ENCODE data around the gene ZNF615.
"Not testable (repeated sequence)": the region's sequence is repeated elsewhere in the genome, so short reads cannot be mapped to it uniquely, and the experiment has no call there.

ZNF615 gene

GRCh38 chr19:52007806-52008557 is at the start of gene ZNF615:
Gene ZNF615 (minus strand): TSS chr19:52008211. CDS start chr19:52003711, 4,500 bp downstream.
- Mint-ChIP-seq H3K9me3 (peaks cover 14% of the 10 kb centered on the region), H3K4me1 (peaks cover 17% of the 10 kb centered on the region), H3K36me3 (peaks cover 19% of the 10 kb centered on the region), H3K27ac (peak within 1 kb of the TSS; percentile 93), H3K4me3 (peak within 1 kb of the TSS; percentile 90)
- DNase-seq (ENCODE audit: low spot score in 2 of 2) (peak; percentile 83 to 94), ATAC-seq (peak; percentile 99)

GRCh38 chr19:52056480-52056879 is 48.5 kb upstream of the ZNF615 start:
- ATAC-seq; H3K4me3 Mint-ChIP-seq; H3K4me1 Mint-ChIP-seq; H3K27ac Mint-ChIP-seq; H3K36me3 Mint-ChIP-seq; DNase-seq (ENCODE audit: low spot score in 2 of 2): not testable (repeated sequence)
- peaks cover 23% of the 10 kb centered on the region for H3K9me3 Mint-ChIP-seq

- not testable (repeated sequence) for H3K4me3 Mint-ChIP-seq; ATAC-seq; H3K27ac Mint-ChIP-seq; DNase-seq (ENCODE audit: low spot score in 2 of 2)
- Mint-ChIP-seq H3K36me3 (peaks cover 26% of the 10 kb centered on the region), H3K4me1 (peaks cover 23% of the 10 kb centered on the region), H3K9me3 (peaks cover 33% of the 10 kb centered on the region)
Measured at GRCh38 chr19:52051736-52052135, 43.7 kb upstream of the ZNF615 start.

GRCh38 chr19:52048555-52049501 is 40.8 kb upstream of the ZNF615 start, which contains the start of gene ZNF432:
Gene ZNF432 (minus strand): TSS chr19:52048838. CDS start chr19:52046868, 1,970 bp downstream.
- ATAC-seq (peak; percentile 94), DNase-seq (ENCODE audit: low spot score in 2 of 2) (peak; percentile 68 to 88)
- Mint-ChIP-seq H3K4me3 (peak within 1 kb of the TSS; percentile 95), H3K9me3 (peaks cover 23% of the 10 kb centered on the region), H3K4me1 (peaks cover 23% of the 10 kb centered on the region), H3K36me3 (peaks cover 55% of the 10 kb centered on the region), H3K27ac (peak within 1 kb of the TSS; percentile 99)

- Mint-ChIP-seq H3K27ac (no peak overlapping the region), H3K4me3 (no peak overlapping the region), H3K9me3 (peaks cover 34% of the 10 kb centered on the region), H3K4me1 (no peaks in the 10 kb centered on the region), H3K36me3 (peaks cover 95% of the 10 kb centered on the region)
- ATAC-seq: no peak
- no peak for DNase-seq (ENCODE audit: low spot score in 2 of 2)
Measured at GRCh38 chr19:52039169-52039568, 31.2 kb upstream of the ZNF615 start.

- ATAC-seq (no peak), DNase-seq (ENCODE audit: low spot score in 2 of 2) (no peak)
- Mint-ChIP-seq H3K9me3 (peaks cover 32% of the 10 kb centered on the region), H3K27ac (no peak overlapping the region), H3K4me3 (no peak overlapping the region), H3K36me3 (peaks cover 54% of the 10 kb centered on the region), H3K4me1 (no peaks in the 10 kb centered on the region)
Measured at GRCh38 chr19:52034051-52034728, 26.2 kb upstream of the ZNF615 start.

- DNase-seq (ENCODE audit: low spot score in 2 of 2) (no peak), ATAC-seq (peak; percentile 34)
- Mint-ChIP-seq H3K4me3 (peak overlapping the region; percentile 90), H3K27ac (peak overlapping the region; percentile 98), H3K4me1 (peaks cover 20% of the 10 kb centered on the region), H3K9me3 (peaks cover 20% of the 10 kb centered on the region), H3K36me3 (peaks cover 42% of the 10 kb centered on the region)
Measured at GRCh38 chr19:52028780-52029123, 20.7 kb upstream of the ZNF615 start.

- ATAC-seq: peak; percentile 99
- peak; percentile 78 to 91 for DNase-seq (ENCODE audit: low spot score in 2 of 2)
- H3K27ac Mint-ChIP-seq: peak within 1 kb of the TSS; percentile 98
- H3K4me3 Mint-ChIP-seq: peak within 1 kb of the TSS; percentile 90
- H3K36me3 Mint-ChIP-seq: peaks cover 47% of the 10 kb centered on the region
- peaks cover 18% of the 10 kb centered on the region for H3K9me3 Mint-ChIP-seq
- H3K4me1 Mint-ChIP-seq: peaks cover 20% of the 10 kb centered on the region
Measured at GRCh38 chr19:52028027-52028779, 20.2 kb upstream of the ZNF615 start, which contains the start of gene ZNF614. Gene ZNF614 (minus strand): TSS chr19:52028379. CDS start chr19:52025745, 2,634 bp downstream.

- not testable (repeated sequence) for H3K4me3 Mint-ChIP-seq; ATAC-seq; H3K27ac Mint-ChIP-seq; DNase-seq (ENCODE audit: low spot score in 2 of 2)
- Mint-ChIP-seq H3K4me1 (peaks cover 20% of the 10 kb centered on the region), H3K36me3 (peaks cover 65% of the 10 kb centered on the region), H3K9me3 (peaks cover 24% of the 10 kb centered on the region)
Measured at GRCh38 chr19:52026255-52026990, 18.4 kb upstream of the ZNF615 start.

- DNase-seq (ENCODE audit: low spot score in 2 of 2); ATAC-seq; H3K4me3 Mint-ChIP-seq; H3K27ac Mint-ChIP-seq: not testable (repeated sequence)
- Mint-ChIP-seq H3K9me3 (peaks cover 27% of the 10 kb centered on the region), H3K4me1 (peaks cover 20% of the 10 kb centered on the region), H3K36me3 (peaks cover 83% of the 10 kb centered on the region)
Measured at GRCh38 chr19:52024478-52024877, 16.5 kb upstream of the ZNF615 start.

GRCh38 chr19:52022193-52022592 is 14.2 kb upstream of the ZNF615 start:
- H3K4me3 Mint-ChIP-seq: no peak overlapping the region
- H3K4me1 Mint-ChIP-seq: peaks cover 6% of the 10 kb centered on the region
- H3K9me3 Mint-ChIP-seq: peaks cover 30% of the 10 kb centered on the region
- DNase-seq (ENCODE audit: low spot score in 2 of 2) (no peak), ATAC-seq (no peak)
- H3K36me3 Mint-ChIP-seq: peaks cover 94% of the 10 kb centered on the region
- no peak overlapping the region for H3K27ac Mint-ChIP-seq

GRCh38 chr19:52020506-52020905 is 12.5 kb upstream of the ZNF615 start:
- Mint-ChIP-seq H3K9me3 (peaks cover 33% of the 10 kb centered on the region), H3K4me3 (no peak overlapping the region), H3K27ac (no peak overlapping the region), H3K36me3 (peaks cover 98% of the 10 kb centered on the region), H3K4me1 (no peaks in the 10 kb centered on the region)
- ATAC-seq: no peak
- no peak for DNase-seq (ENCODE audit: low spot score in 2 of 2)

- no peak for DNase-seq (ENCODE audit: low spot score in 2 of 2)
- Mint-ChIP-seq H3K4me3 (no peak overlapping the region), H3K27ac (no peak overlapping the region), H3K36me3 (peaks cover 9% of the 10 kb centered on the region), H3K4me1 (peaks cover 17% of the 10 kb centered on the region), H3K9me3 (peaks cover 14% of the 10 kb centered on the region)
- ATAC-seq: no peak
Measured at GRCh38 chr19:52010674-52011073, 2.7 kb upstream of the ZNF615 start.

GRCh38 chr19:52007451-52007805 is 583 bp downstream of the ZNF615 start:
- peaks cover 12% of the 10 kb centered on the region for H3K9me3 Mint-ChIP-seq
- peak; percentile 12 for ATAC-seq
- peaks cover 21% of the 10 kb centered on the region for H3K36me3 Mint-ChIP-seq

More at GRCh38 chr19:52007451-52007805, 583 bp downstream of the ZNF615 start:
- Mint-ChIP-seq H3K4me1 (peaks cover 17% of the 10 kb centered on the region), H3K27ac (peak overlapping the region; percentile 93), H3K4me3 (peak overlapping the region; percentile 90)
- no peak for DNase-seq (ENCODE audit: low spot score in 2 of 2)
